ENCODE results near the gene MSI2.

DNA sequence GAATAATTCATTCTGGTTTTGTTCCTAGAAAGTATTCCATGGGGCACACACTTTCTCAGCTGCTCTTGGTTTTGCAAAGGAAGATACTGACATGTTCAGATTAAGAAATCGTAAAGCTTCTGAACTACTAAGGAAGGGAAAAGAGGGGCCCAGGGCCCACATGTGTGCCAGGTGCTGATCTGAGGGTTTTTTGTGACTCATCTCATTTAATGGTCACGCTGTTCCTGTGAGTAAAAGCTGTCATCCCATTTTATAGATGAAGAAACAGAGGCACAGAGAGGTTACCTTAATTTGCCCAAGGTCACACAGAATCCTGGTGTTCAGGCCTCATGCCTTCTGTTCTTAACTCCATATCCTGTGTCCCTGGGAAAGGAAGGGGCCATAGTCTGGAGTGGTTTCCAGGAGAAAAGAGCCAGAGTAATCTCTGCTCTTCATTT lies 113.2 kb downstream of the MSI2 start:
- TF ChIP-seq, protein P1, sequence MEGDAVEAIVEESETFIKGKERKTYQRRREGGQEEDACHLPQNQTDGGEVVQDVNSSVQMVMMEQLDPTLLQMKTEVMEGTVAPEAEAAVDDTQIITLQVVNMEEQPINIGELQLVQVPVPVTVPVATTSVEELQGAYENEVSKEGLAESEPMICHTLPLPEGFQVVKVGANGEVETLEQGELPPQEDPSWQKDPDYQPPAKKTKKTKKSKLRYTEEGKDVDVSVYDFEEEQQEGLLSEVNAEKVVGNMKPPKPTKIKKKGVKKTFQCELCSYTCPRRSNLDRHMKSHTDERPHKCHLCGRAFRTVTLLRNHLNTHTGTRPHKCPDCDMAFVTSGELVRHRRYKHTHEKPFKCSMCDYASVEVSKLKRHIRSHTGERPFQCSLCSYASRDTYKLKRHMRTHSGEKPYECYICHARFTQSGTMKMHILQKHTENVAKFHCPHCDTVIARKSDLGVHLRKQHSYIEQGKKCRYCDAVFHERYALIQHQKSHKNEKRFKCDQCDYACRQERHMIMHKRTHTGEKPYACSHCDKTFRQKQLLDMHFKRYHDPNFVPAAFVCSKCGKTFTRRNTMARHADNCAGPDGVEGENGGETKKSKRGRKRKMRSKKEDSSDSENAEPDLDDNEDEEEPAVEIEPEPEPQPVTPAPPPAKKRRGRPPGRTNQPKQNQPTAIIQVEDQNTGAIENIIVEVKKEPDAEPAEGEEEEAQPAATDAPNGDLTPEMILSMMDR (IDR thresholded peaks at IDR 0.05) = no peak
- TF ChIP-seq EZH2 (IDR thresholded peaks at IDR 0.05; ENCODE audit: borderline replicate concordance, insufficient read depth, low read depth, low read length, poor library complexity, severe bottlenecking) = no peak

Measured in B cell (primary cell).